H54 (cell line): Measurements from ENCODE around the gene SPDYC.

Experiments used
- DNase-seq: peaks from one replicate; pipeline ENCODE4 v3.0.0; 2011; ENCODE audit warnings: low spot score, mixed read lengths; ENCODE audit not compliant: insufficient read length
- FAIRE-seq: peaks from 3 replicates; lab custom pipeline; 2011; peaks lifted over from hg19 to GRCh38; lab: Jason Lieb, UNC
- POLR2A ChIP-seq: IDR thresholded peaks from 2 replicates; pipeline ENCODE4 v1.6.1; 2011; ENCODE audit warnings: low read depth, mild to moderate bottlenecking, low read length

SPDYC gene

DNA sequence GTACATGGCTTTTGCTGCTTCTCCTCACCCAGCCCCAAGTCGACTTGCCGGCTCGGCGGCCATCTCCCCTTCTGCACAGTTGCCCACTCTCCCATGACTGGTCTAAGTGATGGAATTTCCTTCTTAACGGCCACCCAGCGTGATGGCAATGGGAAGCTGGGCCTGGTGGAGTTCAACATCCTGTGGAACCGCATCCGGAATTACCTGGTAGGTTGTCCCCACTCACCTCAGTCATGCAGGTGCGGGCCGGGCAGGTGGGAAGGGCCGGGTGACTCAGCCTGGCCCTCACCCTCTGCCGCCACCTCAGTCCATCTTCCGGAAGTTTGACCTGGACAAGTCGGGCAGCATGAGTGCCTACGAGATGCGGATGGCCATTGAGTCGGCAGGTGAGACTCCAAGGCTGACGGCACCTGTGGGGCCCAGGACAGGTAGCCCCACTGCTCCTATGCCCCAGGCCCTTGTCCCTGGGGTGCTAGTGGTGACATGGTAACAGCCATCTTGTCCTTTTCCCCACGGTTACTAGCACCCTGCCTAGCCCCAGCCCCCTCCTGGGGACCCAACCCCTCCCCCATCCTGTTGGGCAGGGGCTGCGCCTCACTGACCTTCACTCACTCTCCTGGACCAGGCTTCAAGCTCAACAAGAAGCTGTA lies 39.8 kb downstream of the SPDYC start:
- DNase-seq, result no peak
- no peak for TF ChIP-seq POLR2A
- no peak for FAIRE-seq

DNA sequence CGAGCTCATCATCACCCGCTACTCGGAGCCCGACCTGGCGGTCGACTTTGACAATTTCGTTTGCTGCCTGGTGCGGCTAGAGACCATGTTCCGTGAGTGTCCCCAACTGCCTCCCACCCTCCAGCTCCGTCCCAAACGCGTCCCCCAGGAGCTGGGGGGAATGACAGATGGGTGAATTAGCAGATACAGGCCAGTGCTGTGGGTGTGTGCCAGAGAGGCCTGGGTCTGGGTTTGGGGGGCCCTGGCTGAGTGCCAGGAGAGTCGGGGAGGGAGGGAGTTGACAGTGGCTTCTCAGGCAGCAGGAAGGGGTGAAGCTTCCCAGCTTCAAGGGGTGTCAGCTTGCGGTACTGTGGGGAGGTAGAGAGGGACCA lies 40.3 kb downstream of the SPDYC start:
- FAIRE-seq, result no peak
- no peak for TF ChIP-seq POLR2A
- DNase-seq, result no peak

DNA sequence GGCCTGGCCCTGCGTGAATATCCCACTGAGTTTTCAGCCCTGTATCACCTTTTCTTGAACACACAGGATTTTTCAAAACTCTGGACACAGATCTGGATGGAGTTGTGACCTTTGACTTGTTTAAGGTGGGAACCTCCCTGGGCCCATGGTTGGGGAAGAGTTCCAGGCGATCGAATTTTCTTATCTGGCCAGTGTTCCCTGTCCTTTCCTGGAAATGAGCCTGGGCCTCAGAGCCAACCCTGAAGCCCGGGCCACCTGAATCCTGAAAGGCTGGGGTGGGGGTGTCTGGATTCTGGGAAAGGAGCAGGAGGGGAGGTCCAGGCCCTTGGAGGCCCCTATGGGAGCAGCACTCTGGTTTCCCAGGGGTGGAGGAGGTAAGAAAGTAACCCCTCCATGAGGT lies 40.7 kb downstream of the SPDYC start:
- TF ChIP-seq POLR2A, result no peak
- FAIRE-seq (no peak), DNase-seq (no peak)

DNA sequence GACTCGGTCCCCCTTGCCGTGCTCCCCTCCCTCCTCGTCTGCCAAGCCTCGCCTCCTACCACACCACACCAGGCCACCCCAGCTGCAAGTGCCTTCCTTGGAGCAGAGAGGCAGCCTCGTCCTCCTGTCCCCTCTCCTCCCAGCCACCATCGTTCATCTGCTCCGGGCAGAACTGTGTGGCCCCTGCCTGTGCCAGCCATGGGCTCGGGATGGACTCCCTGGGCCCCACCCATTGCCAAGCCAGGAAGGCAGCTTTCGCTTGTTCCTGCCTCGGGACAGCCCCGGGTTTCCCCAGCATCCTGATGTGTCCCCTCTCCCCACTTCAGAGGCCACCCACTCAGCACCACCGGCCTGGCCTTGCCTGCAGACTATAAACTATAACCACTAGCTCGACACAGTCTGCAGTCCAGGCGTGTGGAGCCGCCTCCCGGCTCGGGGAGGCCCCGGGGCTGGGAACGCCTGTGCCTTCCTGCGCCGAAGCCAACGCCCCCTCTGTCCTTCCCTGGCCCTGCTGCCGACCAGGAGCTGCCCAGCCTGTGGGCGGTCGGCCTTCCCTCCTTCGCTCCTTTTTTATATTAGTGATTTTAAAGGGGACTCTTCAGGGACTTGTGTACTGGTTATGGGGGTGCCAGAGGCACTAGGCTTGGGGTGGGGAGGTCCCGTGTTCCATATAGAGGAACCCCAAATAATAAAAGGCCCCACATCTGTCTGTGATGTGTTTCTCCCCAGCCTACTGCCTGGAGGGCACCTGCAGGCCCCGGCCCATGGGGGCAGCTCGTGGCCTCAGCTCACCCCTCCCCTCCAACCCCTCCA lies 41.5 kb downstream of the SPDYC start:
- FAIRE-seq (no peak), DNase-seq (no peak)
- TF ChIP-seq POLR2A, result no peak

DNA sequence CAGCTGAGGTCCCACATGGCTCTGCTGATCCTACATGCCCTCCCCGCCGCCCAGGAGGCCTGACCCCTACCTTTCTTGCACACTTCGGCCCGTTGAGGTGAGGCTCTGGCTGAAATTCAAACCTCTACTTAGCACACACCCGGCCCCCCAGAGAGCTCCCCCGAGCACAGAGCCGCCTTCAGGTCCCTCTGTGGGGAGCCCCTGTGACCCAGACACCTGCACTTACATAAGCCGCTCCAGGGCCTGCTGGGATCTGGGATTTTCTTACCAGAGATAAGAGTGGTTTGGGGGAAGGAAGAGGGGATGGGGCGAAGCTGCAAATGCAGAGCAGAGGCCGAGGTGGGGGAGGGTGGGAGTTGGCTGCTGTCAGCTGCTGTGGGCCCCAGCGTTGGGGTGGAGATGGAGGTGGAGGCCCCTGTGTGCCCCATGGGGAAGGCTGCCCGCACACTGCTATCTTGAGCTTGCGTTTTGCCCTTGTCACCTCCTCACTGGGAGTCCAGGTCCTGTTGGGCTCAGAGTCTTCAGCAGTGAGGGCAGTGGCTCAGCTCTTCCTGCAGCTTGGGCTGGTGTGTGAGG lies 42.3 kb downstream of the SPDYC start:
- DNase-seq (no peak), FAIRE-seq (no peak)
- TF ChIP-seq POLR2A, result no peak

DNA sequence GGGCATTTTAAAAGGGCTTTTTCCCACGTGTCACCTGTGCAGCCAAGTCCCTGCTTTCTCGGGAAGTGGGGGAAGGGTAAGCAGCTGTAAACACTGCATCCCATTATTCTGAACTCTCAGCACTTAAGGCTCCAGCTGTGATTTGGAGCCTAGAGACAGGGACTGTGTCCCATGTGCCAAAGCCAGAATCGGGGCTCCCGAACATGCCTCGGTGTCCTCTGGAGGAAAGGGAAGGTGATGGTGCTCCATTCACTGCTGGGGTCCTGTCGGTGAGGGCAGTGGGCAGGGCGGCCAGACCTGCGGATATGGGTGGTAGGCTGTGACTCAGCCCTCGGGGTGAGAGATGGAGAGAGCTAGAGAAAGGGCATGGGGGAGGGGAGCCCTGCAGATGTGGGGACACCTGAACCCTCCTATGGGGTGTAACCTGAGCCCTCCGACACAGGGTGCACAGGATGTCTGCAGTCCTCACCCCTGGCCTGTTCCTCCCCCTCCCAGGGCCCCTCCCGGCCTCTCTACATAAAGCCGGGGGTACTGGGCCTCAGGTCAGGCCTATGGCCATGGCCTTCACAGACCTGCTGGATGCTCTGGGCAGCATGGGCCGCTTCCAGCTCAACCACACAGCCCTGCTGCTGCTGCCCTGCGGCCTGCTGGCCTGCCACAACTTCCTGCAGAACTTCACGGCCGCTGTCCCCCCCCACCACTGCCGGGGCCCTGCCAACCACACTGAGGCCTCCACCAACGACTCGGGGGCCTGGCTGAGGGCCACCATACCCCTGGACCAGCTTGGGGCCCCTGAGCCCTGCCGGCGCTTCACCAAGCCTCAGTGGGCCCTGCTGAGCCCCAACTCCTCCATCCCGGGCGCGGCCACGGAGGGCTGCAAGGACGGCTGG lies 43.5 kb downstream of the SPDYC start:
- TF ChIP-seq POLR2A, result no peak
- no peak for DNase-seq
- FAIRE-seq, result no peak

DNA sequence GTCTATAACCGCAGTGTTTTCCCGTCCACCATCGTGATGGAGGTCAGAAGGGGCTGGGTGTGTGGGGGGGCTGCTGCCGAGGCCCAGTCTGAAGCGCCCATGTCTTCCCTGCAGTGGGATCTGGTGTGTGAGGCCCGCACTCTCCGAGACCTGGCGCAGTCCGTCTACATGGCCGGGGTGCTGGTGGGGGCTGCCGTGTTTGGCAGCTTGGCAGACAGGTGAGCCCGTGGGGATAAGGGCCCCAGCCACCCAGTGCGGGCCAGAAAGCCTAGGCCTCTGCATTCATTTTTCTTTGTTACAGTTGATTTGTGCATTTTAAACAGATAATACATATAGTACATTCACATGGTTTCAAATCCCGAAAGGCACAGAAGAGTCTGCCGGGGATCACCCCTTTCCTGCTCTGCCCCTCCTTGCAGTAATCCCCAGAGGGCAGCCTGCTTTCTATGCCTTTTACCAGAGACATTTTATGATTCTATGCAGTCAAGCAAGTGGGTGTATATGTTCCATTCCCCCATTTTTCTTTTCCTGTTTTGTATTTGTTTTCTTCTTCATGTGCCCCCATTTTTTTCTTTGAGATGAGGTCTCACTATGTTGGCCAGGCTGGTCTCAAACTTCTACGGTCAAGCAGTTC lies 44.3 kb downstream of the SPDYC start:
- DNase-seq (no peak), FAIRE-seq (no peak)
- no peak for TF ChIP-seq POLR2A

DNA sequence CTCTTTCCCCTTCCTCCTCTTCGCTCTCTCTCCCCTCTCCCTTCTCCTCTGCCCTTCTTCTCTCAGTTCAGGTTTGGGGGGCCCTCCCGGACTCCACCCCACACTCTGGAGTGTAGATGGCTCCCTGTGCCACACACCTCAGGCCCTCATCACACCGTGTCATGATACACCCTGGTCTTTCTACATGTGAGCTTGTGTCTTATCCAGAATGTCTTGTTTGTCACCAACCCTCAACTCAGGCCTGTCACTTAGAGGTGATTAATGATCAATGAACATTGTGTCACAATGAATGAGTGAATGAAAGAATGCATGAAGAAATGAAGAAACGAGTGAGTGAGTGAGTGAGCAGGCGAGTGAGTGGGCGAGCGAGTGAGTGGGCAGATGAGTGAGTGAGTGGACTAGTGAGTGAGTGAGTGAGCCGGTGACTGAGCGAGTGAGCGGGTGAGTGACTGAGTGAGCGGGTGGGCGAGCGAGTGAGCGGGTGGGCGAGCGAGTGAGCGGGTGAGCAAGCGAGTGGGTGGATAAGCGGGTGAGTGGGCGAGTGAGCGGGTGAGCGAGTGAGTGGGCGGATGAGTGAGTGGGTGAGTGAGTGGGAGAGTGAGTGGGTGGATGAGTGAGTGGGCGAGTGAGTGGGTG lies 45.5 kb downstream of the SPDYC start:
- no peak for DNase-seq
- TF ChIP-seq POLR2A, result no peak
- no peak for FAIRE-seq

DNA sequence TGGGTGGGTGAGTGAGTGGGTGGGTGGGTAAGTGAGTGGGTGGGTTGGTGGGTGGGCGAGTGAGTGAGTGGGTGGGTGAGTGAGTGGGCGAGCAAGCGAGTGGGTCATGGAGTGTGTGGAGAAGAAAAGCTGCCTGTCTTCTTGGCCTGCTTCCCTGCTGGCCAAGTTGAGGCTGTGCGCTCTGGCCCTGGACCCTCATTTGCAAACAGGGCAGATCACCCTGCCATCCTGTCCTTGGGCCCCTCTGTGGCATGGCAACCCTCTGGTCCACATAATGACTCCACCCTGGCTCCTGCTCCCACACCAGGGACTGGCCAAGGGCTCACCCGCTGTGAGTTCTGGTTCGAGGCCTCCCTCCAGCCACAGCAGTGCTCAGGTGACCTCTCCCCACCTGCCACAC lies 46.8 kb downstream of the SPDYC start:
- DNase-seq, result no peak
- TF ChIP-seq POLR2A, result no peak
- no peak for FAIRE-seq

DNA sequence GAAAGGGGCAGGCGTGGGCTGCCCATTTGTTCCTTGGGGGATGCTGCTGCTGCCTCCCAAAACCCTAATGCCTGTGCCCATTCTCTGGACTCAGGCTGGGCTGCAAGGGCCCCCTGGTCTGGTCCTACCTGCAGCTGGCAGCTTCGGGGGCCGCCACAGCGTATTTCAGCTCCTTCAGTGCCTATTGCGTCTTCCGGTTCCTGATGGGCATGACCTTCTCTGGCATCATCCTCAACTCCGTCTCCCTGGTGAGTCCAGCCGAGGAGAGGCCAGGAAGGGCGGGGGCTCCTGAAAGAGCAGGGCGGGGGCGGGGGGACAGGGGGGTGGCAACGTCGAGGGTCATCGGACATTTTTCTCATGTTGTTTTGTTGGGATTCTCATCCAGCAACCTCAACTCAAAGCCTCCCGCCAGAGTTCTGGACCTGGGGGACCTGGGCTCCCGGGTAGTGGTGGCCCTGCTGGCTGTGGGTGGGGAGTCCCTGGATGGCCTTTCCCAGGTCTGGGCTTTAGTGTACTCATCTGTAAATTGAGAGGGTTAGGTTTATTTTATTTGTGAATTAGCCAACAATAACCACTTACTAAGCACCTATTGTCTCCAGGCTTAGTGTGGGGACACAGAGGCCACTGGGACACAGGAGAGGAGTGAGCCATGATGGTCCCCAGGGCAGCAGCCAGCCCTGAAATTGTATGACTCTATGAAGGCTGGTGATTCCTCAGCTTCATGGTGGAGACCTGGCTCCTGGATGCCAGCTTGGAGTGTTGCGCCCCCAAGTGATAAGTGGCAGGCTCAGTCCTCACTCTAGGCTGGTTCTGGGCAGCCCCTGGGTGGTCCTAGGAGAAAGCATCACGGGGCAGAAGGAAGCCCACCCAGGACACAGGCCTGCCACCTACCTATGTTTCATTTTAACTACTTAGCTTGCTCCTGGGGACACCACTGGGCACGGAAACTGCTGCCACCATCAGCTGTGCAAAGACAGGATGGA lies 47.7 kb downstream of the SPDYC start:
- FAIRE-seq (no peak), DNase-seq (no peak)
- TF ChIP-seq POLR2A, result no peak

DNA sequence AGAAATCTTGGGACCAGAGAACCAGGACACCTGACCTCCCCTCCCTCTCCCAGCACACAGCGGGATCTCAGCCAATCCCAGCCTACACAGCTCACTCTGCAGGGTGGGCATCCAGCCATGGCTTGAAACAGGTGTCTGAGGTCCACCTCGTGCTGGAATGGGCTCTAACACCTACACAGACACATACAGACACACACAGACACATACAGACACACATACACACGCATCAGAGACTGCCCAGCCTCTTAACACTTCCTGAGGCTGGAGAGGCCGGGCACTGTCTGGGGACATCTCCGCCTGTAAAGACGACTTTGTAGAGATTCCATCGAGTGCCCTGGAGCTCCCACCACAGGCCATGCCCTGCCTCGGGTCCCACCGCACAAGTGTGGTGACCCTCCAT lies 48.4 kb downstream of the SPDYC start:
- DNase-seq (no peak), FAIRE-seq (no peak)
- TF ChIP-seq POLR2A, result no peak

DNA sequence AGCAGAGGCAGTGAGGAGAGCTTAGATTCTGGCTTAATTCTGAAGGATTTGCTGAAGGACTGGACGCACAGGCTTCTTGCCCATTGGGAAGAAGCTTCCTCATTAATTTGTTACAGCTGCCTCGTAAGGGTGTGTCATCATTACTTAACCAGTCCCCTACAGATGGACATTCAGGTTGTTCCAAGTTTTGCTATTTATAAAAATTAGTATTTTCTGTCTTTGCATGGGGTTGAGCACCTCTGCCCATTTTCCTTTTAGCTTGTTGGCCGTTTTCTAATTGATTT lies 49.8 kb downstream of the SPDYC start:
- DNase-seq (no peak), FAIRE-seq (no peak)
- TF ChIP-seq POLR2A, result no peak
